Fibroblast of skin of left quadriceps (primary cell): ENCODE measurements around the gene USP47.
"Not testable (repeated sequence)": the region's sequence is repeated elsewhere in the genome, so short reads cannot be mapped to it uniquely, and the experiment has no call there.

ENCODE experiments used
- DNase-seq, 2 experiments: peaks; one replicate each; pipeline ENCODE4 v3.0.0-alpha.2; 2013; ENCODE audit warnings: low read depth in 2 of 2

The USP47 gene

DNA sequence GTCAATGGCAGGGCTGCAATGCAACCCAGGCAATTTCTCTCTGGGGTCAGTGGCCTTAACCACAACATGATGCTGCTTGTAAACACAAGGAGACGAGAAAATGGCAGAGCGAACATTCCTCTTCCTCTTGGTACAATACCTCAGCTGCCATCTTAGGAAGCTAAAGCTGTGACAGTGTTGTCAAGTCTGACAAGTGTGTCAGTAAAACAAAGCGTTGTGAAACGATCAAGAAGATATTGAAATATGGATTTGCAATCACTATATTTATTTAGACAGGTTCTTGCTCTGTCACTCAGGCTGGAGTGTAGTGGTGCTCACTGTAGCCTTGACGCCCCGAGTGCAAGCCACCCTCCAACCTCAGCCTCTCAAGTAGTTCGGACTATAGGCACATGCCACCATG, 14.5 kb upstream of the USP47 start:
- DNase-seq = no peak

DNA sequence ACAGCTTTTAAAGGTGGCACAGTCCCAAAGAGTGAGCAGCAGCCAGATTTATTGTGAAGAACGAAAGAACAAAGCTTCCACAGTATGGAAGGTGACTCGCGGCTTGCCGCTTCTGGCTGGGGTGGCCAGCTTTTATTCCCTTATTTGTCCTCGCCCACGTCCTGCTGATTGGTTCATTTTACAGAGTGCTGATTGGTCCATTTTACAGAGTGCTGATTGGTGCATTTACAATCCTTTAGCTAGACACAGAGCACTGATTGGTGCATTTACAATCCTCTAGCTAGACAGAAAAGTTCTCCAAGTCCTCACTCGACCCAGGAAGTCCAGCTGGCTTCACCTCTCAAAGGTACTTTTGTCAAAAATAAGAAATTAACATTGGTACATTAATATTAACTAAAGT, 10.4 kb upstream of the USP47 start:
- not testable (repeated sequence) for DNase-seq

DNA sequence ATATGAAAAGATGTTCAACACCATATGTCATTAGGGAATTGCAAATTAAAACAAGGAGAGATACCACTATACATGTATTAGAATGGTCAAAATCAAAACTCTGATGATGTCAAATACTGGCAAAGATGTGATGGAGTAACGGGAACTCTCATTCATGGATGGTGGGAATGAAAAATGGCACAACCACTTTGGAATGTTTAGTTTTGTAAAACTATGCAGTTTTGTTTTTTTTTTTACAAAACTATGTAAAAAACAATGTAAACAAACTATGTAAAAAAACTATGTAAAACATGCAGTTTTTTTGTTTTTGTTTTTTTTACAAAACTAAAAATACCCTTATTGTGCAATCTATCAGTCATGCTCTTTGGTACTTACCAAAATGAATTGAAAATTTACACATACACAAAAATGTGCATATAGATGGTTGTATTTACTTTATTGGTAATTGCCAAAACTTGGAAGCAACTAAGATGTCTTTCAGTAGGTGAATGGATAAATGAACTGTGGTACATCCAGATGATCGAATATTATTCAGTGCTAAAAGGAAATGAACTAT, 5.0 kb upstream of the USP47 start:
- no peak for DNase-seq

DNA sequence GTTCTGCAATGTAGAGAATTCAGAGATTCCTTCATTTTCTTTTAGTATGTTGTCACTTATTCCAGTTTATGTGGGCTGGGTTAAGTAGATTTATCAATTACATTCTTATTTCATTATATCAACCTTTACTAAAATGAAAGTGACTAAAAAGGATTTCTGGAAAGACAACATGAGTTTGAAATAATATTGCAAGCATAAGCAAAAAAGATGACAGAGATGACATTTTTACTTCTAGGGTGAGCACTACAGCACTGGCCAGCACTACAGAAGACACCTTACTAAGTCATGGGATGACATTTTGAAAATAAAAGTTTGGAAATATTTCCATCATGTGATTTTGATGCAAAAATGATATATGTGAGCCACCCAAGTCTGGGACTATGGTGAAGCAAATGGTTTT, 2.1 kb upstream of the USP47 start:
- DNase-seq = no peak

DNA sequence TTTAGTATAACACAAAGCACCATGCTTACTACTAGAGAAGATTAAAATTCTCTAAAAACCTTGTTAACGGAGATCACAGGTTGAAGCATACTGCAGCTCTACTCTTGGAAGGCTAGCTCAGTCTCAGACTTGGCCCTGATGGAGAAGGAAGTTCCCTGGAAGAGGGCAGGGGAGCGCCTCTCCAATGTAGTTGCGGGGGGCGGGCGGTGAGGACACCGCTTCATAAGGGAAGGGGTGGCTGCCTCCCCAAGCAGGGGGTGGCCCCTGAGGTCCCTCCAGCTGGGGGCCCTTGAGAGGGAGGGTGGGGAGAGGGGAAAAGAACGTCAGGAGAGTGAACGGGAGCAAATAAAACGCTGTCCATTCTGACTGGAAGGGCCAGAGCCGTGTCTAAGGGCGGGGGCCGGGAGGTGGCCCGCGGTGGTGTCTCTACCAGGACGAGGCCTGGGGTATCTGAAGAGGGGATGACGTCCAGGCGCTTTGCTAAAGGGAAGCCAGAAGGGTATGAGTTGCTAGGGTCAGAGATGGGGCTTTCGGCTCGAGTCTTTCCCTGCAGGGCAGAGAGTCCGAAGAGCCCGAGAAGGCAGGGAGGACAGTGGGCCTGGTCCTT, 553 bp upstream of the USP47 start:
- no peak for DNase-seq

DNA sequence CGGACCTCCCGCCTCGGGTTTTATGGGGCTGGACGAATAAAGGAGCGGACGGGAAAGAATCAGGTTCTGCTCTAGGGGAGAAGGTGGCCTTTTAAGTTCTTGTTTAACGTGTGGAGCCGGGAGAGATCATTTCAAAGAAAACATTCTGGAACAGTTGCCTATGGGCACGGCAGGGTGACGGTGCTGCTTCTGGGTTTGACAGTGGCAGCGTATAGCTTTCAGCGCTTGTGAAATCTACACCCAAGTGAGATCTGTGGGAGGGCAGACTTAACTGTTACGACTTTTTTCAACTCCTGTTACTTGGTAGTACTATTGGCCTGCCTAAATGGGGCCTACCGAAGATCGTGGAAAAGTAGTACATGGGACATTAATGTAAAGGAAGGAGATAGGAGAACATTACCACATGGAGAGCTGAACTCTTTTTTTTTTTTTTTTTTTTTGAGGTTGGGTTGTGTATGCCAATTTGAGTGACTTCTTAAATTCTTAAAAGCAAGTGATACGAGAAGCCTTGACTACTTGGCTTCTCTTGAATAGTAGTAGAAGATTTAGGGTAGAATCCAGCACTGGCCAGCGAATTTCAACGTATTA, 743 bp downstream of the USP47 start:
- DNase-seq = peak; percentile 49 to 59

DNA sequence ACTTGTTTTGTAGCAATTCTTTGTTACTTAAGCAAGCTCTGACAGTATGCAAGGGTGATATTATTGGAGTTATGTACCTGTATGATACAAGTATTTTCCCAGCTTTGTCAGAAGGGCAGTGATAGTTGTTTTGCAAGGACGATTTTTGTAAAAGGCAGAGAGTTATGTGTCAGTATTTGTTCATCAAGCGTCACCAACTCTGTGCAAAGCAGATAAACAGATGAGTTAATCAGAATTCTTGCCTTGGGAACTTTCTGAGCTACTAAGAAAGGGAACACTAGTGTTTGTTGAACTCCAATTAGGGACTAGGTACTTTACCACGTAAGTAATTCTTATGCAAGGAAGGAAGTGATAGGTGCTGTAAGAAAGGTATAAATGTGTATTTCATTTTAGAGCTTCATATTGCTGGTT, 1.4 kb downstream of the USP47 start:
- peak in 1 of 2 experiments; percentile 5 for DNase-seq

DNA sequence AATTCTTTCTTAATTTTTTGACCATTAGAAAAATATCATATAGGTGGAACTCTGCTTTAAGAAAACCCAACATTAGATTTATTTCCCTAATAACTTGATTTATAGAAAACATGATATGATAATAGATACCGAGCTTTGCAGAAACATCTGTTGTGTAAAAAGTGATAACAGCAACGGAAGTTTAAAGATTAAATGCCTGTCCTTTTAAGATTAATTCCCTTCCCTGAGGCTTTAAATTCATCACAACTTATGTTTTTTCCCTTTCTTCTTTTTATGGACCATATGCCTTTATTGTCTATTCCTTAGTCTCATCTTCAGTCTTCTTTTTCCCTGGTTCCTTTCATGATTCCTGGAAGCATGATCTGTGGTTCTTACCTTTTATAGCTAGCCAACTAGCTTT, 1.9 kb downstream of the USP47 start:
- DNase-seq = no peak

DNA sequence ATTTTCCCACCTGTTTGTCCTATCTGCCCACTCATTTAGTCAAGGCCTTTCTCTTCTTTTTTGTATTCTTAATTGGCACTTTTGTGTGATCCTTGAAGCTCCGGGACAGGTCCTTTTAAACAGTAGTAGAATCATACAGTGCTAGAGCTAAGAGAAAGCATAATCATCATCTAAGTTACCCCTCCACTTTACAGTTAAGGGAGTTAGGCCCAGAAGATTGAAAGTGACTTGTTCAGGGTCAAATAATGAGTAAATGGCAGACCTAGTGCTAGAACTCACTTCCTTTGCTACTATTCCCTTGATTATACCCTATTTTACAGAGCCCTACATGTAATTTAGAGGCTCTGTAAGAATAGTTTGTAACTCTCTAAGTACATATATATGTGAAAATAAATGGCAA, 2.5 kb downstream of the USP47 start:
- no peak for DNase-seq

DNA sequence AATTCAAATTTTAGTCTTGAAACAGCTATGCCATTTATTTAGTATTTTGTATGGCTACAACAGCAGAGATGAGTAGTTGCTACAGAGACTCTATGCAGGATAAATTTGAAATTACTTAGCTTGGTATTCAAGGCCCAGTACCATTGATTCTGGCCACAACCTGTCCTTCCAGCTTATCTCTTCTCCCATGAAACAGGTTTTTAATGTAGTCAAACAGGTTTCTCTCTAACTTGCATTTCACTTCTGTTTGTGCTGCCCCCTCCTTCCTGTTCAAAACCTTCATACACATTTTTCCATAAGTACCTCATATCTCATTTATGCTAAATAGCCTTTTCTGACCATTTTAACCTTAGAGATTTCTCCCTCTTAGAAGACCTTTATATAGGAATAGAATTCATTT, 3.3 kb downstream of the USP47 start:
- DNase-seq = no peak

DNA sequence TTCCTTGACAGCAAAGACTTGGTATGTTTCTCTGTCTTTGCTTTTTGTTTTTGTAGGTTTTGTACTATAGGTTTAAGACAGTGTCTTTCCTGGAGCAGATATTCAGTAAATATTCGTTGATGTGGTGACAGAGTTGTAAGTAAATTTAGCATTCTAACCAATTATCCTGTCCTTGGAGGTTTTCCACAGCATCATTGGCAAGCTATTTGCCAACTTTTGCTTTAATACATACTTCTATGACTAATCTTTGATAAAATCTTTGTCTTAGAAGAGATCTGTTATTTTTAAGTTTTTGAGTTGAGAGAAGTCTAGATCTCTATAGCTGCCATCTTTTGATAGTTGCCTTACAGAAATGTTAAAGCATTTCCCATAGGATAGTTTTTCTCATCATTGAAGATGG, 3.8 kb downstream of the USP47 start:
- DNase-seq = peak in 1 of 2 experiments; percentile 4

DNA sequence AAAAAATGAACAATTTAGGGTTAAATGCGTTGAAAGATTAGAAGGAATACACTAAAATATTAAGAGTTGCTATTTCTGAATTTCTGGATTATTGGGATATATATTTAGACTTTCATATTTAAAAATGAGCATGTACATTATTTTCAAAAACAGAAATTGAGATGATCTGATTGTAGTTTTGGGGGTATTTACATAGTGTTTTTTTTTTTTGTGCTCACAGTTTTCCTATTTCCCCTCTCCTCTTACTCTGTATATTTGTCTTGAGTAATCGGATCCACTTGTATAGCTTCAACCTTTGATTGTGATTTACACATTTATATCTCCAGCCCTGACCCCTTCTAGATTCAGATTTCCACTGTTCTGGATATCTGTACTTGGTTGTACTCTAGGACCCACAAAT, 5.3 kb downstream of the USP47 start:
- no peak for DNase-seq

DNA sequence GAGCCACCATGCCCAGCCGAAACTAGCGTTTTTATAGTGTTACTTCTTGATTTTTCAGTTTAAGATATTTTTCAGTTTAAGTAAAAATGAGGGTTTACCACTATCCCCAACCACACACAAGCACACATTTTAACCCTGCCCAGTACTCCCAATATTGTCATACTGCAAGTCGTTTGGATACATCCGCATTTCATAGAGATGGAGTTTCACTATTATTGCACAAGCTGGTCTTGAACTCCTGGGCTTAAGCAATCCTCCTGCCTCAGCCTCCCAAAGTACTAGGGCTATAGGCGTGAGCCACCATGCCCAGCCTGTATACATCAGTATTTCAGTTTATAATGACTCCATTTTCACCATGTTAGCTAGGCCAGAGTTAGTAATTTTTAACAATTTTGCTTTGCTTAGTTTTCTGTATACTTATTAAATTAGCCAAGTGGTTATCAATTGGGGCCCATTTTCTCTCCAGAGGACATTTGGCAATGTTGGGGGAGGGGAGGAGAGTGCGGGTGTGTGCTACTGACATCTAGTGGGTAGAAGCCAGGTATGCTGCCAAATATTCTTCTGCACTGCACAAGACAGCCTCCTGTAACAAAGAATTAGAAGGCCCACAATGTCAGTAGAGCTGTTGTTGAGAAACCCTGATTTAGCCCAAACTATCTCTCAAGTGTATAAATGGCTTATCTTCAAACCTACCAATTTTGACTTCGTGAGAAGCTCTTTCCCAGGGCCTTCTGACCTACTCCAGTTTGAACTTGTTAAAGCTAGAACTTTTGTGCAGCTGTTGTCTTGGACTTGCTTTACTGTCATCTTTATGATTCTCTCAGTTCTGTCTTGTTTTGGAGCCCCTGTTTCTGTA, 7.3 kb downstream of the USP47 start:
- DNase-seq = peak in 1 of 2 experiments; percentile 44

DNA sequence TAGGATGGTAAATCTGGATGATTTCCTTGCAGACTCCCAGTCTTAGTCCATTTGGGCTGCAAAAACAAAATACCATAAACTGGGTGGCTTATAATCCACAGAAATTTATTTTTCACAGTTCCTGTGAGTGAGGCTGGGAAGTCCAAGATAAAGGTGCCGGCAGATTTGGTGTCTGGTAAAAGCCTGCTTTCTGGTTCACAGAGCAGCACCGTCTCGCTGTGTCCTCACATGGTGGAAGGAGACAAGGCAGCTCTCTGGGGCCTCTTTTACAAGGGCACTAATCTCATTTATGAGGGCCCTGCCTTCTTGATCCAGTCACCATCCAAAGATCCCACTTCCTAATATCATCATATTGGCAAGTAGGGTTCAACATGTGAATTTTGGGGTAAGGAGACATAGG, 8.9 kb downstream of the USP47 start:
- no peak for DNase-seq

DNA sequence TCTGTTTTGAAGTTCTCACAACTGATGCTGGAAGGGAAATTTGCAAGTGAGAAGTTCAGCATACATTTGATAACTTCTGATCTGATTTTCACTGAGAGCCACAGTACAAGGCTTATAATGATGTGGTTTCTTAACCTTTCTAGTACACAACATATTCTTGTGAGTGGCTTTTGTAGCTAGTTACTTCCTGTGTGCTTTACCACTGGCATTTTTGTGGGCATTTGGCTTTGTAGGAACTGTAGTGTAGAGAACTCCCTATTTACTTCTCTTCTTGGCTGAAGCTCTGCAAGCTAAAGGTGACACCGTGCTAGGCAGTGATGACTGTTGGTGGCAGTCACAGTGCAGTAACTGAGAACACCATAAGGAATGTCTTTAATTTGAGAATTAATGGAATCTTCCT, 14.9 kb downstream of the USP47 start:
- DNase-seq = no peak

DNA sequence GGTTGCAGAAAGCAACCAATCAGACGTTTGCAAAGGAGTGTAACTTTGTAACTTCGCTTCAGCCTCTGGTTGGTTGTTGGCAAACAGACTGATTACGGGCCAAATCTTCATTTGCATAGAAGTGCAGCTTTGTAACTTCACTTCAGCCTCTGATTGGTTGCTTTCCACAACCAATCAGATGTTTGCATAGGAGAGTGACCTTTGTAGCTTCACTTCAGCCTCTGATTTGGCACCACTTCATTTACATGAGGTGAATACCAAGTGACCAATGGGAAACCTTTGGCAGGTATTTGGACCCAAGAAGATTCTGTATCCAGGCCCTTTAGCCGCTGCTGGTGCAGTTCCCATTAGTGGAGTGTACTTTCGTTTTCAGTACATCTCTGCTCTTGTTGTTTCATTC, 16.0 kb downstream of the USP47 start:
- DNase-seq = no peak

DNA sequence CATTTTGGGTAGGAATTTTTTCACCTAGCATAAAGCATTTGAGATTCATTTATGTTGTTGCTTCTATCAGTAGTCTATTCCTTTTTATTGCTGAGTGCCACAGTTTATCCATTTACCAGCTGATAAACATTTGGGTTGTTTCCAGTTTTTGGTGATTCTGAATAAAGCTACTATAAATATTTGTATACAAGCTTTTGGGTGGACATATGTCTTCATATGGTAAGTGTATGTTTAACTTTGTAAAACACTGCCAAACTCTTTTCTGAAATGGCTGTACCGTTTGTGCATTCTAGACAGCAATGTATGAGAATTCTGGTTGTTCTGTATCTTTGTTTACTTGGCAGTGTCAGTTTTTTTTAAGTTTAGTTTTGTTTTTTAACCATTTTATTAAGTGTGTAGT, 16.9 kb downstream of the USP47 start:
- DNase-seq = no peak

DNA sequence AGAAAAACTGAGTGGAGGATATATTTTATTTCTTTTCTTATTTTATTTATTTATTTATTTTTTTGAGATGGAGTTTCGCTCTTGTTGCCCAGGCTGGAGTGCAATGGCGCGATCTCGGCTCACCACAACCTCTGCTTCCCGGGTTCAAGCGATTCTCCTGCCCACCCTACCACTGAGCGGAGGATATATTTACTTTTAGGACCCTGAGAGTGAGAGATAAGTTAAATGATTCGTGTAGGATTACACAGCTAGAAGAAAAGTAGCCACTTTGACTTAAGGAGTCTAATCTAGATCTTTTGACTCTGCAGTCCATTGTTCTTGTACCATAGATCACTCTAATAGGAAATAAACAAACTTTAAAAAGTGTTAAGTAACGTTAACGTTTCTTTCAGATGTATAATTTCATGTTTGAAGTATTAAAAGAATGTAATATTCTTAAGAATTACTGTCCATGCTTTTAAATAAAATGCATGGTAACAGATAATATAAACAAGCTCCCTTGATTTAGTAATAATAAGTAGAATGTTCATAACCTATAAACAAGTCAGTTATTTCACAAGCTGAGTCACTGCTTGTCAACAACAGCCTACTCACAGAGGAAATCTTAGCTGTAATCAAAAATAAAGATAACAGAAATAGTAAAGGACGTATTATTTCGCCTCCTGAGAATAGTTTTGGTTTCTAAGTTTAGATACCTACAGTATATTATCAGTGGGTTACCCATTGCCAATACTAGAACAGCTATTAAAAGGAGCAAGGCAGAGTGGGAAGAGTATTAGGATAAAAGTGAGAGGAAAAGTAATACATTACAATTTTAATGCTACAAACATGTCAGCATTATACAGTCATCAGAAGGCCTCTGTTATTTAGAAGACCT, 18.6 kb downstream of the USP47 start:
- no peak for DNase-seq

DNA sequence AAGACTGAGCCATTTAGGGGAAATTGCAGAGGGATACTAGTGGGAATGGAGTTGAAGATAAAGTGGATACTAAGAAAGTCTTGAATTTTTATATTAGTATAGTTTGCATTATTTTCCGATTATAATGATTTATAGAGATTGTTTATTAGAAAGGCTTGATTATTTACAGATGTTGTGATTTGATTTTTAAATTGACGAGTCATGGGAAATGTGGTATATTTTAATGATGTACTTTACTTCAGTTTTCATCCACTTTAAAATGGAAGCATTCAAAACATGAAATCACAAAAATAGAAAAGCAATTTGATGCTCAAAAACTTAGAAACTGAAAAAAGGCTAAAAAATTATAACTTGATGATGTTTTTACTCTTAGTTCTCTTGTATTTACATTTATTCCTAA, 21.2 kb downstream of the USP47 start:
- DNase-seq = no peak

DNA sequence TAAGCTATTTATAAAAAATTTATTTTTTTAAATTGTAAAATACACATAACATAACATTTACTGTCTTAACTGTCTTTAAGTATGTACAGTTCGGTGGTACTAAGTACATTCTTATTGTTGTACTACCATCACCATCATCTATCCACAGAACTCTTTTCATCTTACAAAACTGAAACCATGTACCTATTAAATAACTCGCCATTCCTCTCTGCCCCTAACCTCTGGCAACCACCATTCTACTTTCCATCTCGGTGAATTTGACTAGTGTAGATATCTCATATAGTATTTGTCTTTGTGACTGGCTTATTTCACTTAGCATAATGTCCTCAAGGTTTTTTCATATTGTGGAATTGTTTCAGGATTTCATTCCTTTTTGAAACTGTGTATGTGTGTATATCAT, 22.6 kb downstream of the USP47 start:
- no peak for DNase-seq

DNA sequence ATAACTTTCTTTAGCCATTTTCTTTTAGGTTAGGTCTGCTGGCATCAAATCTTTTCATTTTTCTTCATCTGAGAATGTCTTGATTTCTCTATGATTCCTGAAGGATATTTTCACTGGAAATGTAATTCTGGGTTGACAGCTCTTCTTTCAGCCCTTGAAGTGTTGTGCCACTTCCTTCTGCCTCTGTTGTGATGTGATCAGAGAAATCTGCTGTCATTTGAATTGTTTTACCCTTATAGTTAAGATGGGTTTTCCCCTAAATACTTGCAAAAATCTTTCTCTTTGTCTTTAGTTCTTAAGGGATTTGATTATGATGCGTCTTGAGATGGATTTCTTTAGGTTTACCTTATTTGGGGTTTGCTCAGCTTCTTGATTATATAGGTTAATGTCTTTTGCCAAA, 23.0 kb downstream of the USP47 start:
- no peak for DNase-seq

DNA sequence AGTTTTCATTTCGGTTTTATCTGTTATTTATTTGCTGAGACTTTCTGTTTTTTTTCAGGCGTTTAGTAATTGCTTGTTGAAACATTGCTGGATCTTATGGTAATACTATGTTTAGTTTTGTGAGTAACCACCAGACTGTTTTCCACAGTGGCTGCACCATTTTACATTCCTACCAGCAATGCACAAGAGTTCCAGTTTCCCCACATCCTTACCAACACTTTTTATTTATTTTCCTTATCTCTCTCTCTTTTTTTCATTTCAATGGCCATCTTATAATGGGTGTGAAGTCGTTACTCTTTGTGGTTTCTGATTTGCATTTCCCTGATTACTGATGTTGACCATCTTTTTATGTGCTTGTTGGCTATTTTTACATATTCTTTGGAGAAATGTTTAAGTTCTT, 23.7 kb downstream of the USP47 start:
- DNase-seq = no peak
